Measurements from ENCODE around the gene NCAM1. TPM values are rescaled to one million over a fixed set of nuclear protein-coding genes. Genes with fewer than 3 reads are reported as not detected.

The NCAM1 gene
- total RNA-seq, 1 experiment from 2014 or later: 5.9 TPM

DNA sequence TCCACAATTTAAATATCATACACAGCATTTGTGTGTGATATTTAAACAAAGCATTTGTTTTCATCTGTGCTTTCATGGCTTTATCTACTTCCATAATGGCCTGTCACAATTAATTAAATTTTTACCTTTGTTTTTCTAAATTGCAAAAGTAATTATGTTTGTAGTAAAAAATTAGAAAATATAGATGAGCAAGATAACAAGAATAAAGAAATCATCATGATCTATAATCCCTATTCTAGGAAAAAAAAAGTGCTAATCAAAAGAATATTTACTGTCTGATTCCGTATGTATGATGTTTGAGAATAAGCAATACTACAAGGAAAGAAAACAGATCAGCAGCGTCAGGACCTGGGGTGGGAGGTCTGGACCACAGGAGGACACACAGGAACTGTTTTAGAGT lies 149.9 kb downstream of the NCAM1 start (continued):
- TF ChIP-seq, protein P1, sequence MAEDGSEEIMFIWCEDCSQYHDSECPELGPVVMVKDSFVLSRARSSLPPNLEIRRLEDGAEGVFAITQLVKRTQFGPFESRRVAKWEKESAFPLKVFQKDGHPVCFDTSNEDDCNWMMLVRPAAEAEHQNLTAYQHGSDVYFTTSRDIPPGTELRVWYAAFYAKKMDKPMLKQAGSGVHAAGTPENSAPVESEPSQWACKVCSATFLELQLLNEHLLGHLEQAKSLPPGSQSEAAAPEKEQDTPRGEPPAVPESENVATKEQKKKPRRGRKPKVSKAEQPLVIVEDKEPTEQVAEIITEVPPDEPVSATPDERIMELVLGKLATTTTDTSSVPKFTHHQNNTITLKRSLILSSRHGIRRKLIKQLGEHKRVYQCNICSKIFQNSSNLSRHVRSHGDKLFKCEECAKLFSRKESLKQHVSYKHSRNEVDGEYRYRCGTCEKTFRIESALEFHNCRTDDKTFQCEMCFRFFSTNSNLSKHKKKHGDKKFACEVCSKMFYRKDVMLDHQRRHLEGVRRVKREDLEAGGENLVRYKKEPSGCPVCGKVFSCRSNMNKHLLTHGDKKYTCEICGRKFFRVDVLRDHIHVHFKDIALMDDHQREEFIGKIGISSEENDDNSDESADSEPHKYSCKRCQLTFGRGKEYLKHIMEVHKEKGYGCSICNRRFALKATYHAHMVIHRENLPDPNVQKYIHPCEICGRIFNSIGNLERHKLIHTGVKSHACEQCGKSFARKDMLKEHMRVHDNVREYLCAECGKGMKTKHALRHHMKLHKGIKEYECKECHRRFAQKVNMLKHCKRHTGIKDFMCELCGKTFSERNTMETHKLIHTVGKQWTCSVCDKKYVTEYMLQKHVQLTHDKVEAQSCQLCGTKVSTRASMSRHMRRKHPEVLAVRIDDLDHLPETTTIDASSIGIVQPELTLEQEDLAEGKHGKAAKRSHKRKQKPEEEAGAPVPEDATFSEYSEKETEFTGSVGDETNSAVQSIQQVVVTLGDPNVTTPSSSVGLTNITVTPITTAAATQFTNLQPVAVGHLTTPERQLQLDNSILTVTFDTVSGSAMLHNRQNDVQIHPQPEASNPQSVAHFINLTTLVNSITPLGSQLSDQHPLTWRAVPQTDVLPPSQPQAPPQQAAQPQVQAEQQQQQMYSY (CRISPR knock-in tag; IDR thresholded peaks at IDR 0.05): no peak
- TF ChIP-seq RELA (CRISPR knock-in tag; IDR thresholded peaks at IDR 0.05; ENCODE audit: borderline replicate concordance) (no peak), GRHL2 (CRISPR knock-in tag; IDR thresholded peaks at IDR 0.05; ENCODE audit: insufficient replicate concordance, severe bottlenecking) (no peak)

- no peak overlapping the region for H3K27ac Mint-ChIP-seq
- TF ChIP-seq, protein P2, sequence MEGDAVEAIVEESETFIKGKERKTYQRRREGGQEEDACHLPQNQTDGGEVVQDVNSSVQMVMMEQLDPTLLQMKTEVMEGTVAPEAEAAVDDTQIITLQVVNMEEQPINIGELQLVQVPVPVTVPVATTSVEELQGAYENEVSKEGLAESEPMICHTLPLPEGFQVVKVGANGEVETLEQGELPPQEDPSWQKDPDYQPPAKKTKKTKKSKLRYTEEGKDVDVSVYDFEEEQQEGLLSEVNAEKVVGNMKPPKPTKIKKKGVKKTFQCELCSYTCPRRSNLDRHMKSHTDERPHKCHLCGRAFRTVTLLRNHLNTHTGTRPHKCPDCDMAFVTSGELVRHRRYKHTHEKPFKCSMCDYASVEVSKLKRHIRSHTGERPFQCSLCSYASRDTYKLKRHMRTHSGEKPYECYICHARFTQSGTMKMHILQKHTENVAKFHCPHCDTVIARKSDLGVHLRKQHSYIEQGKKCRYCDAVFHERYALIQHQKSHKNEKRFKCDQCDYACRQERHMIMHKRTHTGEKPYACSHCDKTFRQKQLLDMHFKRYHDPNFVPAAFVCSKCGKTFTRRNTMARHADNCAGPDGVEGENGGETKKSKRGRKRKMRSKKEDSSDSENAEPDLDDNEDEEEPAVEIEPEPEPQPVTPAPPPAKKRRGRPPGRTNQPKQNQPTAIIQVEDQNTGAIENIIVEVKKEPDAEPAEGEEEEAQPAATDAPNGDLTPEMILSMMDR (IDR thresholded peaks at IDR 0.05): no peak
- TF ChIP-seq CBFB (CRISPR knock-in tag; IDR thresholded peaks at IDR 0.05; ENCODE audit: low read depth) (no peak), JUN (CRISPR knock-in tag; IDR thresholded peaks at IDR 0.05) (no peak), NFATC4 (CRISPR knock-in tag; IDR thresholded peaks at IDR 0.05) (no peak), NR3C1 (CRISPR knock-in tag; conservative IDR thresholded peaks at IDR 0.05; ENCODE audit: low read depth) (no peak), ARID4B (CRISPR knock-in tag; IDR thresholded peaks at IDR 0.05; ENCODE audit: borderline replicate concordance) (no peak)
- TF ChIP-seq, protein P3, sequence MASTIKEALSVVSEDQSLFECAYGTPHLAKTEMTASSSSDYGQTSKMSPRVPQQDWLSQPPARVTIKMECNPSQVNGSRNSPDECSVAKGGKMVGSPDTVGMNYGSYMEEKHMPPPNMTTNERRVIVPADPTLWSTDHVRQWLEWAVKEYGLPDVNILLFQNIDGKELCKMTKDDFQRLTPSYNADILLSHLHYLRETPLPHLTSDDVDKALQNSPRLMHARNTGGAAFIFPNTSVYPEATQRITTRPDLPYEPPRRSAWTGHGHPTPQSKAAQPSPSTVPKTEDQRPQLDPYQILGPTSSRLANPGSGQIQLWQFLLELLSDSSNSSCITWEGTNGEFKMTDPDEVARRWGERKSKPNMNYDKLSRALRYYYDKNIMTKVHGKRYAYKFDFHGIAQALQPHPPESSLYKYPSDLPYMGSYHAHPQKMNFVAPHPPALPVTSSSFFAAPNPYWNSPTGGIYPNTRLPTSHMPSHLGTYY (CRISPR knock-in tag; IDR thresholded peaks at IDR 0.05): no peak
- TF ChIP-seq, protein P4, sequence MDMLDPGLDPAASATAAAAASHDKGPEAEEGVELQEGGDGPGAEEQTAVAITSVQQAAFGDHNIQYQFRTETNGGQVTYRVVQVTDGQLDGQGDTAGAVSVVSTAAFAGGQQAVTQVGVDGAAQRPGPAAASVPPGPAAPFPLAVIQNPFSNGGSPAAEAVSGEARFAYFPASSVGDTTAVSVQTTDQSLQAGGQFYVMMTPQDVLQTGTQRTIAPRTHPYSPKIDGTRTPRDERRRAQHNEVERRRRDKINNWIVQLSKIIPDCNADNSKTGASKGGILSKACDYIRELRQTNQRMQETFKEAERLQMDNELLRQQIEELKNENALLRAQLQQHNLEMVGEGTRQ (CRISPR knock-in tag; IDR thresholded peaks at IDR 0.05): no peak
- H3K9me3 Mint-ChIP-seq: no peaks in the 10 kb centered on the region
- CTCF ChIA-PET: no interaction called here
- no peaks in the 10 kb centered on the region for H3K27me3 Mint-ChIP-seq (ENCODE audit: low read depth)
- DNase-seq (ENCODE audit: low spot score) (no peak), ATAC-seq (no peak)
- POLR2A ChIA-PET: no interaction called here
- H3K4me1 Mint-ChIP-seq: peaks cover 2% of the 10 kb centered on the region; the same call in 1 of the 2 replicates
- no peak overlapping the region for H3K4me3 Mint-ChIP-seq
- H3K36me3 Mint-ChIP-seq: no peaks in the 10 kb centered on the region
These were observed 151.1 kb downstream of the NCAM1 start for GRCh38 chr11:113112307-113112706.
